B cell (primary cell): Measurements from ENCODE around the gene ESPL1. TPM values are rescaled to one million over a fixed set of nuclear protein-coding genes. Genes with fewer than 3 reads are reported as not detected.

Experiments used
- ATAC-seq: fragments of 200-7000 bp; cut with Tn5 transposase; one replicate; pipeline ENCODE4 v1.10.0; 2021; ENCODE audit warnings: low read depth, mild to moderate bottlenecking, moderate number of reproducible peaks, moderate library complexity
- CTCF ChIA-PET: fragments of 350-600 bp; sonication (Branson Sonifier 250); formaldehyde crosslinking; loops from one replicate; lab custom pipeline; 2021; ENCODE audit warnings: antibody characterized with exemption, inconsistent platforms; lab: Charles Lee
- POLR2A ChIA-PET: fragments of 350-600 bp; sonication (Branson Sonifier 250); formaldehyde crosslinking; loops from one replicate; lab custom pipeline; 2021; ENCODE audit warnings: antibody characterized with exemption; lab: Charles Lee
- DNase-seq: peaks from one replicate; pipeline ENCODE4 v3.0.0; 2013
- H2AFZ ChIP-seq: 2 replicates; pipeline ENCODE4 v1.6.1; 2012; ENCODE audit warnings: mild to moderate bottlenecking, low read depth, low read length; ENCODE audit not compliant: insufficient read depth, poor library complexity, severe bottlenecking
- H3K27ac ChIP-seq, 2 donors: 1 replicate in 1 of 2; 2 replicates in 1 of 2; pipeline ENCODE4 v1.5.1; 2012 to 2013; ENCODE audit warnings: low read length in 2 of 2, mild to moderate bottlenecking in 2 of 2, moderate library complexity in 1 of 2
- H3K27me3 ChIP-seq, 4 experiments: fragments of 200-600 bp in 1 of 4; sonication (generic) in 1 of 4; replicated peaks in 1 of 4; 1 replicate in 2 of 4; 2 replicates in 2 of 4; pipeline versions ENCODE4 v1.6.1 to v1.7.0; 2013 to 2016; ENCODE audit warnings: low read length in 3 of 4, mild to moderate bottlenecking in 2 of 4, mixed read lengths in 1 of 4, moderate library complexity in 1 of 4; ENCODE audit not compliant: insufficient read depth in 4 of 4, control insufficient read depth in 3 of 4; ENCODE audit errors: control extremely low read depth in 1 of 4
- H3K36me3 ChIP-seq, 2 experiments: replicated peaks in 1 of 2; 1 replicate in 1 of 2; 2 replicates in 1 of 2; pipeline versions ENCODE4 v1.6.1 to v1.7.1; 2013; ENCODE audit warnings: low read length in 1 of 2; ENCODE audit not compliant: insufficient read depth in 2 of 2, control insufficient read depth in 1 of 2; ENCODE audit errors: control extremely low read depth in 1 of 2, extremely low read depth in 1 of 2
- H3K4me1 ChIP-seq, 2 donors: fragments of 200-600 bp in 1 of 2; sonication (generic) in 1 of 2; 1 replicate in 1 of 2; 2 replicates in 1 of 2; pipeline versions ENCODE4 v1.5.1 to v1.6.1; 2013 to 2017; ENCODE audit warnings: low read length in 2 of 2; ENCODE audit not compliant: control insufficient read depth in 2 of 2, insufficient read depth in 2 of 2
- H3K4me2 ChIP-seq: replicated peaks from 2 replicates; pipeline ENCODE3; 2012; ENCODE audit warnings: mild to moderate bottlenecking, low read depth, low read length; ENCODE audit not compliant: poor library complexity, severe bottlenecking
- H3K4me3 ChIP-seq, 5 experiments: fragments of 200-600 bp in 1 of 5; sonication (generic) in 1 of 5; 1 replicate in 3 of 5; 2 replicates in 2 of 5; pipeline versions ENCODE4 v1.5.1 to v1.7.0; 2011 to 2016; ENCODE audit warnings: low read length in 4 of 5, mild to moderate bottlenecking in 4 of 5, low read depth in 2 of 5, control low read depth in 1 of 5, moderate library complexity in 1 of 5; ENCODE audit not compliant: insufficient read depth in 1 of 5; ENCODE audit errors: control extremely low read depth in 1 of 5, extremely low read depth in 1 of 5
- H3K79me2 ChIP-seq: fragments of 200-600 bp; sonication (generic); one replicate; pipeline ENCODE4 v1.6.0; 2016; ENCODE audit warnings: low read length; ENCODE audit not compliant: control insufficient read depth, insufficient read depth
- H3K9ac ChIP-seq: fragments of 200-600 bp; sonication (generic); 2 replicates; pipeline ENCODE4 v1.6.1; 2017; ENCODE audit warnings: mild to moderate bottlenecking, low read length, moderate library complexity
- H3K9me3 ChIP-seq, 3 donors: one replicate each; pipeline versions ENCODE4 v1.6.1 to v1.7.1; 2013; ENCODE audit warnings: low read length in 2 of 3; ENCODE audit not compliant: control insufficient read depth in 2 of 3, insufficient read depth in 1 of 3; ENCODE audit errors: control extremely low read depth in 1 of 3
- H4K20me1 ChIP-seq: 2 replicates; pipeline ENCODE4 v1.6.0; 2012; ENCODE audit warnings: mild to moderate bottlenecking, low read length; ENCODE audit not compliant: insufficient read depth, control insufficient read depth, poor library complexity, severe bottlenecking
- H3K27ac Mint-ChIP-seq: one replicate; pipeline ENCODE4 v1.8.0; 2021; ENCODE audit warnings: mixed read lengths
- H3K27me3 Mint-ChIP-seq: one replicate; pipeline ENCODE4 v1.8.0; 2021; ENCODE audit warnings: mixed read lengths
- H3K4me1 Mint-ChIP-seq: one replicate; pipeline ENCODE4 v1.8.0; 2021; ENCODE audit warnings: mixed read lengths
- H3K4me3 Mint-ChIP-seq: one replicate; pipeline ENCODE4 v1.8.0; 2021; ENCODE audit warnings: mixed read lengths
- H3K9me3 Mint-ChIP-seq: one replicate; pipeline ENCODE4 v1.8.0; 2022; ENCODE audit warnings: mixed read lengths; ENCODE audit not compliant: insufficient read depth
- EZH2 ChIP-seq: IDR thresholded peaks from 2 replicates; pipeline ENCODE4 v1.6.1; 2012; ENCODE audit warnings: borderline replicate concordance, low read depth, mild to moderate bottlenecking, moderate library complexity, low read length; ENCODE audit not compliant: insufficient read depth, poor library complexity, severe bottlenecking
- WGBS: methylation state at CpG from one replicate; pipeline ENCODE4 v1.1.5; 2013; ENCODE audit warnings: missing lambda C conversion rate; ENCODE audit not compliant: insufficient coverage; 5-methylcytosine and 5-hydroxymethylcytosine counted together
- intact Hi-C: fragments of 100-400 bp; cut with micrococcal nuclease; formaldehyde crosslinking; loops from one replicate; pipeline ENCODE4 v1.10.0; 2022
- polyA plus RNA-seq: library from polyadenylated mRNA; depleted of rRNA; stranded (reverse); fragments of >200 nt; gene quantifications from 2 replicates; pipeline ENCODE4 v1.2.3, GENCODE V29; 2012
- total RNA-seq, 2 donors: library from RNA; stranded (reverse); fragments of 120-200 nt in 1 of 2; gene quantifications; 1 replicate in 1 of 2; 2 replicates in 1 of 2; pipeline versions ENCODE4 v1.2.3 to v1.2.4, GENCODE V29; 2013 to 2022
- TF ChIP-seq, protein P1 (sequence below): fragments of 200-600 bp; IDR thresholded peaks from one replicate; pipeline ENCODE4 v1.8.0; 2022; ENCODE audit warnings: antibody characterized with exemption, mild to moderate bottlenecking

Gene ESPL1
- total and polyA plus RNA-seq, 2 donors (not counting 1 experiment from before 2014, with no cell fraction given): 0.88 to 2.4 TPM

DNA sequence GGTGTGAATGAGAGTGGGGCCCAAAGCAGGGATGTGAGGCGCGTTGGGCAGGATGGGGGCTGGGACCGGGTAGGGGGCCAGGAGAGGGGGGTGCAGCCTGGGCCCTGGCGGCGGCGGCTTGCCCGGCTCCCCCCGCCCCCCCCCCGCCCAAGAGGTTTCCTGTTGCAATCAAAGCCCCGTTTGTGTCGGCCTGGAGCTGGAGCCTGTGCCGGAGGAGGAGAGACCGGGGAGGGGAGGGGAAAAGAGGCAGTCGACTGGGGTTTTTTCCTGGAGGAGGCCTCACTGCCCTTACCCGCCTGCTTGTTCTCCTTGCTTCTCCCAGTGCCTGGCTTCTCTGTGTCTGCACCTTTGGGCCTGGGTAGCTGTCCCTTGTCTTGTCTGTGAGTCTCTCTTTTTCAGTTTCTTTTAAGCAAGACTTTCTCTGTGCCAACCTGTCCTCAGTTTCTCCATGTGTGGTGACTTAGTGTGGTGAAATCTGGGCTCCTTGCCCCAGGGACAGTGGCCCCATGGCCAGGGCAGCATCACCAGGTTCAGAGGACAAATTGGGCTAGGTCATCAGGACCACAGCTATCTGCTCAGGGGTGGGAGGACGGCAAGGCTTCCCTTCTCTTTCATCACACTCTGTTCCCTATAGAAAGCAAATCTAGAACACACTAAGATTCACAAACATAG is 44.6 kb upstream of the ESPL1 start:
- TF ChIP-seq, protein P1, sequence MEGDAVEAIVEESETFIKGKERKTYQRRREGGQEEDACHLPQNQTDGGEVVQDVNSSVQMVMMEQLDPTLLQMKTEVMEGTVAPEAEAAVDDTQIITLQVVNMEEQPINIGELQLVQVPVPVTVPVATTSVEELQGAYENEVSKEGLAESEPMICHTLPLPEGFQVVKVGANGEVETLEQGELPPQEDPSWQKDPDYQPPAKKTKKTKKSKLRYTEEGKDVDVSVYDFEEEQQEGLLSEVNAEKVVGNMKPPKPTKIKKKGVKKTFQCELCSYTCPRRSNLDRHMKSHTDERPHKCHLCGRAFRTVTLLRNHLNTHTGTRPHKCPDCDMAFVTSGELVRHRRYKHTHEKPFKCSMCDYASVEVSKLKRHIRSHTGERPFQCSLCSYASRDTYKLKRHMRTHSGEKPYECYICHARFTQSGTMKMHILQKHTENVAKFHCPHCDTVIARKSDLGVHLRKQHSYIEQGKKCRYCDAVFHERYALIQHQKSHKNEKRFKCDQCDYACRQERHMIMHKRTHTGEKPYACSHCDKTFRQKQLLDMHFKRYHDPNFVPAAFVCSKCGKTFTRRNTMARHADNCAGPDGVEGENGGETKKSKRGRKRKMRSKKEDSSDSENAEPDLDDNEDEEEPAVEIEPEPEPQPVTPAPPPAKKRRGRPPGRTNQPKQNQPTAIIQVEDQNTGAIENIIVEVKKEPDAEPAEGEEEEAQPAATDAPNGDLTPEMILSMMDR: no peak
- TF ChIP-seq EZH2: no peak
- no peak overlapping the region for H3K4me3 ChIP-seq
- no peaks in the 10 kb centered on the region for H3K27me3 ChIP-seq
- H3K4me3 Mint-ChIP-seq: peak overlapping the region; percentile 23
- peak overlapping the region; percentile 12 for H3K4me2 ChIP-seq
- H3K27ac ChIP-seq: no peak overlapping the region
- 29% methylated on average over 16 of the region's 16 CpGs for WGBS
- H3K27me3 Mint-ChIP-seq: no peaks in the 10 kb centered on the region
- H3K9ac ChIP-seq: no peak overlapping the region
- H3K27ac Mint-ChIP-seq: peak overlapping the region; percentile 10
- DNase-seq (no peak), ATAC-seq (no peak)
- no peak overlapping the region for H2AFZ ChIP-seq
- H3K9me3 ChIP-seq: no peaks in the 10 kb centered on the region
- CTCF ChIA-PET: interaction anchor here (1.0 to 1.9 kb wide), 2 partner anchors 10 to 11 kb away, joined by 6 to 7 read pairs; no protein-coding TSS in a partner anchor
- no peaks in the 10 kb centered on the region for H4K20me1 ChIP-seq
- H3K9me3 Mint-ChIP-seq: no peaks in the 10 kb centered on the region
- H3K4me1 Mint-ChIP-seq: peaks cover 28% of the 10 kb centered on the region
- H3K4me1 ChIP-seq: peaks cover 13 to 30% of the 10 kb centered on the region in 2 donors
- intact Hi-C loops: no loop called here
- H3K79me2 ChIP-seq: no peaks in the 10 kb centered on the region
- POLR2A ChIA-PET: interaction anchor here (0.7 kb wide), 1 partner anchor 29 kb away, joined by 3 read pairs; no protein-coding TSS in a partner anchor
- H3K36me3 ChIP-seq: no peaks in the 10 kb centered on the region
